ENCODE data around the gene TOR1B.

The TOR1B gene

DNA sequence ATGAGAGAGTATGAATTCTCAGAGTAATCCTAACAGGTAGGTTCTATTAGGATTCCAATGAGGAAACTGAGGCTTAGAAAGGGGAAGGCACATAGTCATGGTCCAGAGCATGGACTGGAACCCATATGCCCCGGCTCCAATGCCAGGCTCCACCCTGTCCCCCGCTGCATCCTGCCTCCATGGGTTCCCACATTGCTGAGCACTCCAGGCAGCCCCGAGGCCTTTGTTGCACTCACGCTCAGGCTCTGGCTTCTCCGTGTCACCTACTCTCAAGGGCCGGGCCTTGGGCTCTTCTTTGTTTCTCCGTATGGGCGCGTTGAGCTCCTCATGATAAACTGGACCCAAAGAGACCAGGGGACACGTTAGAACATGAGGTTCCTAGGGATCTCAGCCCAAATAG, 26.0 kb downstream of the TOR1B start:
- Histone ChIP-seq H3K4me1 (ENCODE audit: control insufficient read depth, insufficient read depth, low read length) (no peaks in the 10 kb centered on the region), H3K4me3 (ENCODE audit: low read depth, low read length) (no peak overlapping the region), H3K9me3 (ENCODE audit: control insufficient read depth, insufficient read depth, low read depth, low read length) (no peaks in the 10 kb centered on the region), H3K36me3 (ENCODE audit: control insufficient read depth in 2 of 2, insufficient read depth in 1 of 2, low read length in 2 of 2) (peaks cover 24 to 55% of the 10 kb centered on the region in 2 experiments), H3K27ac (ENCODE audit: extremely low read depth, low read depth, low read length) (no peak overlapping the region)
- CTCF ChIA-PET: interaction anchor here (0.7 kb wide), 1 partner anchor 451 kb away, joined by 3 read pairs; no protein-coding TSS in a partner anchor
- POLR2A ChIA-PET: interaction anchor here (2.0 kb wide), 1 partner anchor 10 kb away, joined by 5 read pairs; no protein-coding TSS in a partner anchor
- no peak for TF ChIP-seq ZNF157 (tag by site-specific recombination; IDR thresholded peaks at IDR 0.05)
- TF ChIP-seq WT1 (tag by site-specific recombination; IDR thresholded peaks at IDR 0.05): no peak
- TF ChIP-seq GLI2 (tag by site-specific recombination; IDR thresholded peaks at IDR 0.05; ENCODE audit: borderline replicate concordance, low read depth): no peak
- no peak for TF ChIP-seq HOXA7 (CRISPR knock-in tag; IDR thresholded peaks at IDR 0.05; ENCODE audit: borderline replicate concordance)
- TF ChIP-seq ZNF155 (tag by site-specific recombination; IDR thresholded peaks at IDR 0.05): no peak
- TF ChIP-seq ZNF350 (tag by site-specific recombination; IDR thresholded peaks at IDR 0.05): no peak
- TF ChIP-seq ZFHX2 (tag by site-specific recombination; conservative IDR thresholded peaks at IDR 0.05): no peak
- TF ChIP-seq ZNF416 (tag by site-specific recombination; IDR thresholded peaks at IDR 0.05): no peak
- TF ChIP-seq, protein P1, sequence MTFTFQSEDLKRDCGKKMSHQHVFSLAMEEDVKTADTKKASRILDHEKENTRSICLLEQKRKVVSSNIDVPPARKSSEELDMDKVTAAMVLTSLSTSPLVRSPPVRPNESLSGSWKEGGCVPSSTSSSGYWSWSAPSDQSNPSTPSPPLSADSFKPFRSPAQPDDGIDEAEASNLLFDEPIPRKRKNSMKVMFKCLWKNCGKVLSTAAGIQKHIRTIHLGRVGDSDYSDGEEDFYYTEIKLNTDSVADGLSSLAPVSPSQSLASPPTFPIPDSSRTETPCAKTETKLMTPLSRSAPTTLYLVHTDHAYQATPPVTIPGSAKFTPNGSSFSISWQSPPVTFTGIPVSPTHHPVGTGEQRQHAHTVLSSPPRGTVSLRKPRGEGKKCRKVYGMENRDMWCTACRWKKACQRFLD (tag by site-specific recombination; IDR thresholded peaks at IDR 0.05): no peak
- TF ChIP-seq, protein P2, sequence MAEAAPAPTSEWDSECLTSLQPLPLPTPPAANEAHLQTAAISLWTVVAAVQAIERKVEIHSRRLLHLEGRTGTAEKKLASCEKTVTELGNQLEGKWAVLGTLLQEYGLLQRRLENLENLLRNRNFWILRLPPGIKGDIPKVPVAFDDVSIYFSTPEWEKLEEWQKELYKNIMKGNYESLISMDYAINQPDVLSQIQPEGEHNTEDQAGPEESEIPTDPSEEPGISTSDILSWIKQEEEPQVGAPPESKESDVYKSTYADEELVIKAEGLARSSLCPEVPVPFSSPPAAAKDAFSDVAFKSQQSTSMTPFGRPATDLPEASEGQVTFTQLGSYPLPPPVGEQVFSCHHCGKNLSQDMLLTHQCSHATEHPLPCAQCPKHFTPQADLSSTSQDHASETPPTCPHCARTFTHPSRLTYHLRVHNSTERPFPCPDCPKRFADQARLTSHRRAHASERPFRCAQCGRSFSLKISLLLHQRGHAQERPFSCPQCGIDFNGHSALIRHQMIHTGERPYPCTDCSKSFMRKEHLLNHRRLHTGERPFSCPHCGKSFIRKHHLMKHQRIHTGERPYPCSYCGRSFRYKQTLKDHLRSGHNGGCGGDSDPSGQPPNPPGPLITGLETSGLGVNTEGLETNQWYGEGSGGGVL (tag by site-specific recombination; IDR thresholded peaks at IDR 0.05): no peak
- TF ChIP-seq OVOL3 (tag by site-specific recombination; IDR thresholded peaks at IDR 0.05): no peak
- TF ChIP-seq ZSCAN23 (tag by site-specific recombination; IDR thresholded peaks at IDR 0.05): no peak
- no peak for TF ChIP-seq ZNF19 (tag by site-specific recombination; IDR thresholded peaks at IDR 0.05; ENCODE audit: low read depth)
- TF ChIP-seq ZNF311 (tag by site-specific recombination; IDR thresholded peaks at IDR 0.05; ENCODE audit: borderline replicate concordance): no peak
- no peak for TF ChIP-seq SCRT2 (tag by site-specific recombination; IDR thresholded peaks at IDR 0.05)

DNA sequence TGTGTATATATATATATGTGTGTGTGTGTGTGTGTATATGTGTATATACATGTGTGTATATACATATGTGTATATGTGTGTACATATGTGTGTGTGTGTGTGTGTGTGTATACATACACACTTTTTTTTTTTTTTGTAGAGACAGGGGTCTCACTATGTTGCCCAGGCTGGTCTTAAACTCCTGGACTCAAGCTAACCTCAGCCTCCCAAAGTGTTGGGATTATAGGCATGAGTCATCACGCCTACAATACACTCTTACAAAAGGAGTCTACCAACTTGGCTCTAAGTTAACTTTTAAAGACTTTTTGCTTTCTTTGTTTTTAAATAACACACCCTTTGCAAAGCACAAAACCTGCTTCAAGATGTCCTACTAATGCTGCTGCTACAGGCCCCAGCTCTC, 30.0 kb downstream of the TOR1B start:
- H3K36me3 ChIP-seq (ENCODE audit: control insufficient read depth in 2 of 2, insufficient read depth in 1 of 2, low read length in 2 of 2): peaks cover 19 to 53% of the 10 kb centered on the region in 2 experiments
- H3K9me3 ChIP-seq (ENCODE audit: control insufficient read depth, insufficient read depth, low read depth, low read length): no peaks in the 10 kb centered on the region
- ChIA-PET POLR2A (interaction anchor here (0.7 to 3.5 kb wide), 2 partner anchors 9 to 449 kb away, joined by 5 to 36 read pairs; partner anchors contain the start of gene TOR1A), CTCF (no interaction called here)
- no peak overlapping the region for H3K4me3 ChIP-seq (ENCODE audit: low read depth, low read length)
- H3K4me1 ChIP-seq (ENCODE audit: control insufficient read depth, insufficient read depth, low read length): no peaks in the 10 kb centered on the region
- no peak for TF ChIP-seq ZNF175 (tag by site-specific recombination; IDR thresholded peaks at IDR 0.05)
- TF ChIP-seq EGR2 (tag by site-specific recombination; IDR thresholded peaks at IDR 0.05; ENCODE audit: low read depth): 0 out of 2 replicates have a peak, but pooled peaks have one; percentile 9
- TF ChIP-seq, protein P3, sequence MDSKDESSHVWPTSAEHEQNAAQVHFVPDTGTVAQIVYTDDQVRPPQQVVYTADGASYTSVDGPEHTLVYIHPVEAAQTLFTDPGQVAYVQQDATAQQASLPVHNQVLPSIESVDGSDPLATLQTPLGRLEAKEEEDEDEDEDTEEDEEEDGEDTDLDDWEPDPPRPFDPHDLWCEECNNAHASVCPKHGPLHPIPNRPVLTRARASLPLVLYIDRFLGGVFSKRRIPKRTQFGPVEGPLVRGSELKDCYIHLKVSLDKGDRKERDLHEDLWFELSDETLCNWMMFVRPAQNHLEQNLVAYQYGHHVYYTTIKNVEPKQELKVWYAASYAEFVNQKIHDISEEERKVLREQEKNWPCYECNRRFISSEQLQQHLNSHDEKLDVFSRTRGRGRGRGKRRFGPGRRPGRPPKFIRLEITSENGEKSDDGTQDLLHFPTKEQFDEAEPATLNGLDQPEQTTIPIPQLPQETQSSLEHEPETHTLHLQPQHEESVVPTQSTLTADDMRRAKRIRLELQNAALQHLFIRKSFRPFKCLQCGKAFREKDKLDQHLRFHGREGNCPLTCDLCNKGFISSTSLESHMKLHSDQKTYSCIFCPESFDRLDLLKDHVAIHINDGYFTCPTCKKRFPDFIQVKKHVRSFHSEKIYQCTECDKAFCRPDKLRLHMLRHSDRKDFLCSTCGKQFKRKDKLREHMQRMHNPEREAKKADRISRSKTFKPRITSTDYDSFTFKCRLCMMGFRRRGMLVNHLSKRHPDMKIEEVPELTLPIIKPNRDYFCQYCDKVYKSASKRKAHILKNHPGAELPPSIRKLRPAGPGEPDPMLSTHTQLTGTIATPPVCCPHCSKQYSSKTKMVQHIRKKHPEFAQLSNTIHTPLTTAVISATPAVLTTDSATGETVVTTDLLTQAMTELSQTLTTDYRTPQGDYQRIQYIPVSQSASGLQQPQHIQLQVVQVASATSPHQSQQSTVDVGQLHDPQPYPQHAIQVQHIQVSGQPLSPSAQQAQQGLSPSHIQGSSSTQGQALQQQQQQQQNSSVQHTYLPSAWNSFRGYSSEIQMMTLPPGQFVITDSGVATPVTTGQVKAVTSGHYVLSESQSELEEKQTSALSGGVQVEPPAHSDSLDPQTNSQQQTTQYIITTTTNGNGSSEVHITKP (tag by site-specific recombination; IDR thresholded peaks at IDR 0.05): 0 out of 2 replicates have a peak, but pooled peaks have one; percentile 18
- 0 out of 2 replicates have a peak, but pooled peaks have one; percentile 25 for TF ChIP-seq ZFHX2 (tag by site-specific recombination; conservative IDR thresholded peaks at IDR 0.05)
- TF ChIP-seq ZNF121 (tag by site-specific recombination; IDR thresholded peaks at IDR 0.05): peak; percentile 59; the same call in 1 of the 2 replicates
- TF ChIP-seq WT1 (tag by site-specific recombination; IDR thresholded peaks at IDR 0.05): no peak
- H3K27ac ChIP-seq (ENCODE audit: extremely low read depth, low read depth, low read length): no peak overlapping the region
